GM19099 (cell line): Measurements from ENCODE around the gene OR2W1.

Experiments
- POLR2A ChIP-seq: IDR thresholded peaks from 3 replicates; pipeline ENCODE4 v1.6.1; 2011; ENCODE audit warnings: low read depth; ENCODE audit not compliant: insufficient read length; ENCODE audit errors: extremely low read depth

Gene OR2W1

GRCh38 chr6:29014729-29015608 lies 30.0 kb downstream of the OR2W1 start:
- no peak for TF ChIP-seq POLR2A

DNA sequence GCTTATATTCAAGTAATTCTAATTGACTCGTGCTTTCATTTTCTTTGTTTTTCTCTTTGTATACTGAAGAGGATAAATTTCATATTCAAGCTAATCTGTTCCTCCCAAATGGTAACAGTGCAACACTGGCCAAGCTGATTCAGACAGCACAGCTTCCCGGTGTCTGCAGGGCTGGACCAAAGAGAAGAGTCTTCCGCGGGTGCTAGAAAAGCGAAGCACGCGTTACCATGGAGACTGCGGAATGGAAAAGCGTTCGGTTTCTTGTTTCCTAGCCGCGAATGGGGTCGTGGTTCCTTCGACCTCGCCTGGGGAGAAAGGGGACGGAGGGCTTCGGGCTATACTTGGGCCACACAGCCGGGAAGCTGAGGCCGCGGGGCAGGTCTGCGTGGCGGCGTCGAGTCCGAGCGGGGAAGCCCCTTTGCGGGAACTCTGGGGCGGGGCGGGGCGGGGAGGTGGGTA lies 33.7 kb downstream of the OR2W1 start:
- TF ChIP-seq POLR2A: no peak

GRCh38 chr6:29009358-29009757 lies 35.6 kb downstream of the OR2W1 start:
- no peak for TF ChIP-seq POLR2A

DNA sequence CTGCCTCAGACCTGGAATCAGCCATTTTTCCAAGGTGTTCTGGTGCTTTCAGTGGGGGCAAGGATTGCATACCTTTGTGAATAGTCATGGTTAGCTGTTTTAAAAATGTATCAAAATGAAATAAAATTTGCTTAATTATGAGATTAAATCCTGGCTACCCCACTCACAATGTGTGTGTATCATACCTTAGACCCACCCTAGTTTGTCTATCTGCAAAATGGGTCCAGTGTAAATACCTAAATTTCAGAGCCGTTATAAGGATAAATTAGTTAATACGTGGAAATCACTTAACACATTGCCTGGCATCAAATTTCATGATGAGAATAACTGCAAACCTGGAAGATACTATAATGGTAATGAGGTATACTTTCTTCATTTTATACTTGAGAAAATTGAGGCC lies 36.9 kb downstream of the OR2W1 start:
- TF ChIP-seq POLR2A: no peak

GRCh38 chr6:29005183-29005885 lies 39.6 kb downstream of the OR2W1 start, which contains the start of gene ZNF311:
TSS of gene ZNF311 (minus strand) at chr6:29005315. CDS start at chr6:29003954, 1,361 bp downstream.
- no peak for TF ChIP-seq POLR2A

DNA sequence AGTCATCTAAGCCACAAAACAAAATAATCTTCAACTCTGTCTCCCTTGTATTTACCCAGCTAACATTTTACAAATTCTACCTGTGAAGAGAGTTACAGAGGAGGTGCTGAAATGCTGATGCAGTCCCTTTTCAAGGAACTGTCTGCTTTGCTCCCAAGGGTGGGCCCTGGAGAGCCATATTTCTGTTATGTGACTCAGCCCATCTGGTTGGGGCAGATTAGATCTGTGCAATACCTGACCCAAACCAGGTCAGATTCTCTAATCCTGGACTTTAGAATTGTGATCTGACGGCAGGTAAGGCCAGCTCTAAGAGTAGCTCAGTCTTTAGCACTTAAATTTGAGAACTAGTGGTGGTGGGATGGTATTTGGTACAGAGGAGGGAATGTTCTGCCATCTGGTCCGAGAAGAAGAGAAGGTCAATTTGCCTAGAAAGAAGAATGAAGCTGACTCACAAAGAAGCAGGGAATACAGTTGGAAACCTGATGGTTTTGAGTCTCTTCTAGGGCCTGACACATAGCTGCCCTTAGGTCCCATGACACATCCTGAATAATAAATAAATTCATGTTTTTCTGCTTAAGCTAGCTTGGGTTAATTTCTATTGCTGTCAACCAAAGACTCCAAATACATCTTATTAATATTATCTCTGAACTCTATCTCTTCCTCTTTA lies 48.0 kb downstream of the OR2W1 start:
- TF ChIP-seq POLR2A: no peak

DNA sequence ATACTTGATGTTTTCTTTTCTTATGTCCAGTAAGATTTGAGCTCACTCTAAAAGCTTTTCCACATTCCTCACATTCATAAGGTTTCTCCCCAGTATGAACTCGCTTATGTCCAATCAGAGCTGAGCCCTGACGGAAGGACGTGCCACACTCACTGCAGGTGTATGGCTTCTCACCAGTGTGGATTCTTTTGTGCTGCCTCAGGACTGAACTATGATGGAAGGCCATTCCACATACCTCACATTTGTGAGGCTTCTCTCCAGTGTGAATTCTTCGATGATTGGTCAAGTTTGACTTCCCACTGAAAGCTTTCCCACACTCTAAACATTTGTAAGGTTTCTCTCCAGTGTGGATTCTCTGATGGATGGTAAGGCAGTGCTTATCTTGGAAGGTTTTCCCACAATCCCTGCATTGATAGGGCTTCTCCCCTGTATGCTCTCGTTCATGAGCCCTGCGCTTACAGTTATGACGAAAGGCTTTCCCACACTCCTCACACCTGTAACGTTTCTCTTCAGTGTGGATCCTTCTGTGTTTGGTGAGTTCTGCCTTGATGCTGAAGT lies 49.8 kb downstream of the OR2W1 start:
- no peak for TF ChIP-seq POLR2A
